HepG2 (cell line): ENCODE results near the gene CDX1. TPM values are rescaled to one million over a fixed set of nuclear protein-coding genes. Genes with fewer than 3 reads are reported as not detected.

Experiments
- FOSL2 ChIP-seq: sonication (generic); formaldehyde crosslinking; IDR thresholded peaks from 2 replicates; pipeline ENCODE4 v1.4.0; 2020; ENCODE audit warnings: missing genetic modification reagents
- HOXA7 ChIP-seq: sonication (generic); formaldehyde crosslinking; IDR thresholded peaks from 2 replicates; pipeline ENCODE4 v1.8.1; 2022; ENCODE audit warnings: mild to moderate bottlenecking, missing genetic modification reagents, moderate library complexity
- MATR3 ChIP-seq: sonication (generic); formaldehyde crosslinking; IDR thresholded peaks from 2 replicates; pipeline ENCODE4 v1.4.0; 2020; ENCODE audit warnings: missing genetic modification reagents
- MLX ChIP-seq: IDR thresholded peaks from 2 replicates; pipeline ENCODE4 v1.6.1; 2016
- PAF1 ChIP-seq: IDR thresholded peaks from 2 replicates; pipeline ENCODE4 v1.6.1; 2016; ENCODE audit warnings: missing genetic modification reagents, missing compliant biosample characterization
- PATZ1 ChIP-seq: sonication (generic); formaldehyde crosslinking; IDR thresholded peaks from 2 replicates; pipeline ENCODE4 v1.4.0; 2020; ENCODE audit warnings: missing genetic modification reagents
- SNAI1 ChIP-seq: sonication (generic); formaldehyde crosslinking; IDR thresholded peaks from 2 replicates; pipeline ENCODE4 v1.5.0; 2020; ENCODE audit warnings: mild to moderate bottlenecking, missing genetic modification reagents, borderline replicate concordance
- TFDP1 ChIP-seq: IDR thresholded peaks from 2 replicates; pipeline ENCODE4 v1.6.1; 2016; ENCODE audit warnings: missing compliant biosample characterization, missing genetic modification reagents, borderline replicate concordance
- TFE3 ChIP-seq: IDR thresholded peaks from 2 replicates; pipeline ENCODE4 v1.6.1; 2016
- YEATS4 ChIP-seq: sonication (generic); formaldehyde crosslinking; IDR thresholded peaks from 2 replicates; pipeline ENCODE4 v1.4.0; 2020; ENCODE audit warnings: missing genetic modification reagents, borderline replicate concordance
- ZFP37 ChIP-seq: sonication (generic); formaldehyde crosslinking; IDR thresholded peaks from 2 replicates; pipeline ENCODE4 v1.4.0; 2020; ENCODE audit warnings: missing genetic modification reagents, borderline replicate concordance
- ZNF646 ChIP-seq: sonication (generic); formaldehyde crosslinking; IDR thresholded peaks from 2 replicates; pipeline ENCODE4 v1.9.0; 2021; ENCODE audit warnings: mild to moderate bottlenecking, missing genetic modification reagents
- ZNF749 ChIP-seq: sonication (generic); formaldehyde crosslinking; IDR thresholded peaks from 2 replicates; pipeline ENCODE4 v1.8.0; 2022; ENCODE audit warnings: mild to moderate bottlenecking, missing genetic modification reagents, moderate library complexity, borderline replicate concordance
- ZSCAN22 ChIP-seq: sonication (generic); formaldehyde crosslinking; IDR thresholded peaks from 2 replicates; pipeline ENCODE4 v1.4.0; 2020; ENCODE audit warnings: mild to moderate bottlenecking, missing genetic modification reagents
- polyA plus RNA-seq, 8 experiments: library from polyadenylated mRNA; depleted of rRNA in 3 of 8; stranded (reverse) in 7 of 8; unstranded in 1 of 8; fragments of >200 nt; fragmentation: Illumina TruSeq in 4 of 8; extraction: Trizol in 4 of 8; gene quantifications; 2 replicates each; pipeline versions ENCODE4 v1.2.1 to v1.2.3, GENCODE V29; 2011 to 2016; ENCODE audit warnings: low read depth in 4 of 8, missing spikeins in 1 of 8, mixed read lengths in 1 of 8; ENCODE audit not compliant: insufficient read depth in 1 of 8
- total RNA-seq, 5 experiments: library from RNA; depleted of rRNA; stranded (reverse); fragments of >200 nt; fragmentation: Illumina TruSeq; extraction: Trizol; gene quantifications; 2 replicates each; pipeline ENCODE4 v1.2.3, GENCODE V29; 2016; ENCODE audit warnings: low read depth in 1 of 5

The CDX1 gene
- total and polyA plus RNA-seq, 2 of the 13 experiments (the other 11 are each of a cell fraction or from before 2014, with no cell fraction given): not detected

- TF ChIP-seq ZNF646 (CRISPR knock-in tag): no peak
- no peak for TF ChIP-seq MATR3 (CRISPR knock-in tag)
- no peak for TF ChIP-seq SNAI1 (CRISPR knock-in tag)
- no peak for TF ChIP-seq ZFP37 (CRISPR knock-in tag)
- no peak for TF ChIP-seq YEATS4 (CRISPR knock-in tag)
- TF ChIP-seq TFDP1 (CRISPR knock-in tag): 0 out of 2 replicates have a peak, but pooled peaks have one; percentile 25
- TF ChIP-seq FOSL2 (CRISPR knock-in tag): peak; percentile 86
- TF ChIP-seq TFE3 (CRISPR knock-in tag): 0 out of 2 replicates have a peak, but pooled peaks have one; percentile 35
- no peak for TF ChIP-seq HOXA7 (CRISPR knock-in tag)
- no peak for TF ChIP-seq PAF1
- TF ChIP-seq PATZ1: peak; percentile 98
- peak; percentile 87 for TF ChIP-seq MLX (CRISPR knock-in tag)
- TF ChIP-seq ZNF749 (CRISPR knock-in tag): no peak
- no peak; the same call in 1 of the 2 replicates for TF ChIP-seq ZSCAN22 (CRISPR knock-in tag)
These were observed 29.2 kb upstream of the CDX1 start (continued) for GRCh38 chr5:150137168-150137957.
